Trophoblast cell (in vitro differentiated cells and primary cell): ENCODE results near the gene FOXL1.

Experiments
- DNase-seq, 2 donors: peaks; one replicate each; pipeline ENCODE4 v3.0.0-alpha.2; 2016
- H2AFZ ChIP-seq: 2 replicates; pipeline ENCODE4 v1.6.1; 2013; ENCODE audit warnings: low read length, moderate library complexity, mild to moderate bottlenecking; ENCODE audit not compliant: insufficient read depth, poor library complexity
- H2AK5ac ChIP-seq: 2 replicates; pipeline ENCODE4 v1.6.1; 2013; ENCODE audit warnings: mild to moderate bottlenecking, low read length
- H2BK120ac ChIP-seq: 2 replicates; pipeline ENCODE4 v1.6.1; 2013; ENCODE audit warnings: low read length, mild to moderate bottlenecking, moderate library complexity; ENCODE audit not compliant: insufficient read depth, poor library complexity
- H2BK12ac ChIP-seq: 2 replicates; pipeline ENCODE4 v1.6.1; 2013; ENCODE audit warnings: mild to moderate bottlenecking, low read length, moderate library complexity
- H2BK5ac ChIP-seq: 2 replicates; pipeline ENCODE4 v1.6.1; 2013; ENCODE audit warnings: low read length, low read depth, moderate library complexity, mild to moderate bottlenecking; ENCODE audit not compliant: poor library complexity
- H3K14ac ChIP-seq: 2 replicates; pipeline ENCODE4 v1.6.1; 2013; ENCODE audit warnings: mild to moderate bottlenecking, low read length
- H3K18ac ChIP-seq: 2 replicates; pipeline ENCODE4 v1.6.1; 2013; ENCODE audit warnings: mild to moderate bottlenecking, low read length
- H3K23ac ChIP-seq: 2 replicates; pipeline ENCODE4 v1.6.1; 2013; ENCODE audit warnings: low read length
- H3K27ac ChIP-seq: 2 replicates; pipeline ENCODE4 v1.5.1; 2013; ENCODE audit warnings: low read depth, mild to moderate bottlenecking, inconsistent platforms, low read length, moderate library complexity
- H3K27me3 ChIP-seq: 2 replicates; pipeline ENCODE4 v1.6.1; 2013; ENCODE audit warnings: inconsistent platforms, mild to moderate bottlenecking, low read length, moderate library complexity; ENCODE audit not compliant: insufficient read depth
- H3K36me3 ChIP-seq, 2 experiments: 1 replicate in 1 of 2; 2 replicates in 1 of 2; pipeline ENCODE4 v1.6.1; 2013; ENCODE audit warnings: low read length in 2 of 2, mild to moderate bottlenecking in 2 of 2, moderate library complexity in 1 of 2; ENCODE audit not compliant: insufficient read depth in 2 of 2, control insufficient read depth in 1 of 2
- H3K4ac ChIP-seq: 2 replicates; pipeline ENCODE4 v1.6.1; 2013; ENCODE audit warnings: low read depth, mild to moderate bottlenecking, low read length, moderate library complexity
- H3K4me1 ChIP-seq, 2 experiments: 1 replicate in 1 of 2; 2 replicates in 1 of 2; pipeline ENCODE4 v1.6.1; 2013; ENCODE audit warnings: low read length in 2 of 2, mild to moderate bottlenecking in 2 of 2, moderate library complexity in 1 of 2; ENCODE audit not compliant: insufficient read depth in 2 of 2, control insufficient read depth in 1 of 2
- H3K4me2 ChIP-seq: 2 replicates; pipeline ENCODE4 v1.6.1; 2013; ENCODE audit warnings: inconsistent platforms, mild to moderate bottlenecking, low read length, moderate library complexity
- H3K4me3 ChIP-seq: 2 replicates; pipeline ENCODE4 v1.5.1; 2013; ENCODE audit warnings: mild to moderate bottlenecking, low read depth, low read length, inconsistent platforms
- H3K79me1 ChIP-seq: one replicate; pipeline ENCODE4 v1.6.1; 2013; ENCODE audit warnings: low read length
- H3K79me2 ChIP-seq: 2 replicates; pipeline ENCODE4 v1.6.1; 2013; ENCODE audit warnings: low read length, mild to moderate bottlenecking; ENCODE audit not compliant: control insufficient read depth, insufficient read depth, poor library complexity
- H3K9ac ChIP-seq: 2 replicates; pipeline ENCODE4 v1.6.1; 2013; ENCODE audit warnings: mild to moderate bottlenecking, low read length
- H3K9me3 ChIP-seq: 2 replicates; pipeline ENCODE4 v1.6.1; 2013; ENCODE audit warnings: low read depth, mild to moderate bottlenecking, control low read depth, inconsistent platforms, low read length; ENCODE audit not compliant: insufficient read depth
- H4K12ac ChIP-seq: 2 replicates; pipeline ENCODE4 v1.6.1; 2013; ENCODE audit warnings: low read depth, mild to moderate bottlenecking, low read length, moderate library complexity
- H4K8ac ChIP-seq: 2 replicates; pipeline ENCODE4 v1.6.1; 2013; ENCODE audit warnings: low read depth, mild to moderate bottlenecking, low read length, moderate library complexity
- H4K91ac ChIP-seq: one replicate; pipeline ENCODE4 v1.6.1; 2013; ENCODE audit warnings: low read depth, mild to moderate bottlenecking, low read length, moderate library complexity
- WGBS: extraction: QIAGEN DNeasy Blood & Tissue Kit; methylation state at CpG from one replicate; pipeline ENCODE4 v1.1.7; 2013; ENCODE audit warnings: missing lambda C conversion rate; ENCODE audit not compliant: insufficient read length, insufficient coverage; ENCODE audit errors: extremely low coverage; 5-methylcytosine and 5-hydroxymethylcytosine counted together

FOXL1 gene

DNA sequence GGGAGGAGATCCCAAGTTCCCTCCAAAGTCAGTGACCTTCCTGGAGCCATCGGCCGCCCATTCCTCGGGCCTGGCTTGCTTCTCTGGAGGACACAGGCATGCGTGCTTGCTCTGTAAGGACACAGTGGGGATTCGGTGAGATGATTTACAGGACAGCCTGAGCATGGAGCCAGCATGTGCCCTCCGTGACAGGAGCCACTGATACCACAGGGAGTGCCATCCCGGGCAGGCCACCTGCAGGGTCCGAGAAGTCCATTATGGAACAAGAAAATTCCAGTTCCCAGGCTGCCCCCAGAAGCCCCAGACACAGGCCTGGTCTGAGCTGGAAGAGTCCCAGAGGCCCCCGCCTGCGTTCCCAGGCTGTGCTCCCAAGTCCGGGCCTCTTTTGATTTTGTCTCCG is 47.9 kb downstream of the FOXL1 start:
- no peak overlapping the region for H4K8ac ChIP-seq
- no peak overlapping the region for H4K12ac ChIP-seq
- H3K79me2 ChIP-seq: no peaks in the 10 kb centered on the region
- H3K18ac ChIP-seq: no peak overlapping the region
- no peak overlapping the region for H3K4me3 ChIP-seq
- H3K79me1 ChIP-seq: no peaks in the 10 kb centered on the region
- peaks cover 10% of the 10 kb centered on the region for H3K9me3 ChIP-seq
- H2BK12ac ChIP-seq: no peak overlapping the region
- WGBS: no CpG with 5 or more reads among the region's 12 CpGs
- no peaks in the 10 kb centered on the region for H3K27me3 ChIP-seq
- H4K91ac ChIP-seq: no peak overlapping the region
- no peaks in the 10 kb centered on the region for H3K36me3 ChIP-seq
- H2AK5ac ChIP-seq: no peak overlapping the region
- H3K4ac ChIP-seq: no peak overlapping the region
- no peak overlapping the region for H3K27ac ChIP-seq
- H3K14ac ChIP-seq: no peak overlapping the region
- H2AFZ ChIP-seq: no peak overlapping the region
- H3K23ac ChIP-seq: no peak overlapping the region
- H3K4me2 ChIP-seq: no peak overlapping the region
- no peak overlapping the region for H3K9ac ChIP-seq
- no peak for DNase-seq
- H2BK5ac ChIP-seq: no peak overlapping the region
- no peak overlapping the region for H2BK120ac ChIP-seq
- peaks cover 6 to 7% of the 10 kb centered on the region in 2 experiments for H3K4me1 ChIP-seq

DNA sequence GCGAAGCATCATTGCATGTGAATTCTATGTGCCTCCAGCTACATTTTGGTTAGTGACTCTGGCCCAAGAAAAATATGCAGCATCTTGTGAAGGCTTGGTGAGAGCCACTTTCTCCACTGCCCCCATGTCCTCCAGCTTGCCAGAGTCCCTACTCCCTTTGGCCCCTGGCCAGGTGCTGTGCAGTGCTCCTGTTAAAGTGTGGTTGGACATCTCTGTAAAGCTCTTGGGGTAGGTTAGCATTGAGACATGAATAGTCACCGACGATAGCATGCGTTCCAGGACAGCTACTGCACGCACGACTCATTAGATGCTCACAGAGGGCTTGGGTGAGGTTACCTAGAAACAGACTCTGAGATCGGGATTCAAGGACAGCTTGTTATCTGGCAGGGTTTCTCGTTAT is 48.6 kb downstream of the FOXL1 start:
- no peak overlapping the region for H2AK5ac ChIP-seq

DNA sequence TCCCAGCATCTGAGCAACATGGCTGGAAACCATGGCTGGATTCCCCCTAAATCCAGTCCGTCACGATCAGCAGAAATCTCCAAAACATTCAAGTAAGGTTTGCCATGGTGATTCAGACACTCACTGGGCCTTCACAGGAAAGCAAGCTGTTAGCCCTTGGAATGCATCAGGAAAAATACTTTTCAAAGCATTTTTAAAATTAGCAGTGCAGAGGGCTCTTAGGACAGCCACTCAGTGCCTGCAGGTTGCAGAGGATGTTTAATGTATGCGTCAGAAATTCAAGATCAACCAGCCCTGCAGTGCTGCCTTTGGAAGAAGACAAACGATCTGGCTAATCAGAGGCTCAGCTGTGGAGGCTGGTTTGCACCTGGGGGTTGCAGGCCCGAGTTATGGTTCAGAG is 50.3 kb downstream of the FOXL1 start:
- peak in 1 of 2 donors; percentile 63 for DNase-seq
- Histone ChIP-seq H3K23ac (no peak overlapping the region), H4K12ac (no peak overlapping the region), H3K18ac (no peak overlapping the region), H3K4me2 (no peak overlapping the region), H4K8ac (no peak overlapping the region), H3K9me3 (peaks cover 10% of the 10 kb centered on the region), H3K79me1 (no peaks in the 10 kb centered on the region), H3K14ac (no peak overlapping the region), H2BK12ac (no peak overlapping the region), H3K4ac (no peak overlapping the region), H2BK5ac (no peak overlapping the region), H4K91ac (no peak overlapping the region), H2BK120ac (no peak overlapping the region), H2AK5ac (no peak overlapping the region), H3K36me3 (no peaks in the 10 kb centered on the region), H3K4me3 (no peak overlapping the region), H2AFZ (no peak overlapping the region), H3K27ac (no peak overlapping the region), H3K27me3 (no peaks in the 10 kb centered on the region), H3K9ac (no peak overlapping the region), H3K4me1 (peaks cover 6 to 7% of the 10 kb centered on the region in 2 experiments), H3K79me2 (no peaks in the 10 kb centered on the region)
- no CpG with 5 or more reads among the region's 5 CpGs for WGBS

More for the DNA sequence above, 48.6 kb downstream of the FOXL1 start:
- H3K27ac ChIP-seq: no peak overlapping the region
- peaks cover 10% of the 10 kb centered on the region for H3K9me3 ChIP-seq
- no peak overlapping the region for H2AFZ ChIP-seq
- no peaks in the 10 kb centered on the region for H3K79me2 ChIP-seq
- no peak overlapping the region for H3K18ac ChIP-seq
- H3K23ac ChIP-seq: no peak overlapping the region
- H3K79me1 ChIP-seq: no peaks in the 10 kb centered on the region
- H3K4me2 ChIP-seq: no peak overlapping the region
- no peak overlapping the region for H4K12ac ChIP-seq
- H3K4me3 ChIP-seq: no peak overlapping the region
- H3K4me1 ChIP-seq: peaks cover 6 to 7% of the 10 kb centered on the region in 2 experiments
- H2BK120ac ChIP-seq: no peak overlapping the region
- H2BK5ac ChIP-seq: no peak overlapping the region
- no peak overlapping the region for H3K9ac ChIP-seq
- H4K91ac ChIP-seq: no peak overlapping the region
- no peak overlapping the region for H3K4ac ChIP-seq
- no peak overlapping the region for H4K8ac ChIP-seq
- H2BK12ac ChIP-seq: no peak overlapping the region
- H3K14ac ChIP-seq: no peak overlapping the region
- no peaks in the 10 kb centered on the region for H3K27me3 ChIP-seq
- no CpG with 5 or more reads among the region's 8 CpGs for WGBS
- H3K36me3 ChIP-seq: no peaks in the 10 kb centered on the region
- no peak for DNase-seq

DNA sequence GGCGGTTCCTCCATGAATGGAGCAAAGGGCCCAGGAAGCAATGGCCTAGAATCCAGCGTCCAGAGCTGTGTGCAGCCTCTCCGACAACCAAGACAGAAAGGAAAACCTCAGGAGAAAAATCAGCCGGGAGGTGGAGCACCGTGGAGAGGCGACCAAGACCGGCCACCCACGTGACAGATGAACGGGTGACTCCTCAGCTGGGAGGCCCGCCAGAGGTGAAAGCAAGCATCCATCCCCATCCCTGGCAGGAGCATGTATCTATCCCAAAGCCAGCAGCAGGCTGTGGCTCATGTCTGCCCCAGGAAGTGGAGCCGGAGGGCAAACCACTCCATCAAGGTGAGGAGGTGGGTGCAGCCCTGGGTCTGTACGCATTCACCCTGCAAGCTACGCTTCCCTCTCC is 52.1 kb downstream of the FOXL1 start:
- no peak overlapping the region for H4K8ac ChIP-seq
- no peak overlapping the region for H3K23ac ChIP-seq
- H3K79me2 ChIP-seq: no peaks in the 10 kb centered on the region
- peaks cover 2 to 3% of the 10 kb centered on the region in 2 experiments for H3K4me1 ChIP-seq
- H3K27ac ChIP-seq: no peak overlapping the region
- no peak overlapping the region for H2AFZ ChIP-seq
- H4K12ac ChIP-seq: no peak overlapping the region
- H2BK5ac ChIP-seq: no peak overlapping the region
- no peaks in the 10 kb centered on the region for H3K36me3 ChIP-seq
- no peak overlapping the region for H3K4ac ChIP-seq
- H2BK120ac ChIP-seq: no peak overlapping the region
- H2BK12ac ChIP-seq: peak overlapping the region; percentile 16
- H3K9me3 ChIP-seq: peaks cover 9% of the 10 kb centered on the region
- no peak overlapping the region for H3K14ac ChIP-seq
- no peak overlapping the region for H4K91ac ChIP-seq
- H2AK5ac ChIP-seq: peak overlapping the region; percentile 57
- no peak overlapping the region for H3K4me3 ChIP-seq
- H3K79me1 ChIP-seq: peaks cover 8% of the 10 kb centered on the region
- H3K27me3 ChIP-seq: no peaks in the 10 kb centered on the region
- no CpG with 5 or more reads among the region's 13 CpGs for WGBS
- no peak overlapping the region for H3K18ac ChIP-seq
- no peak overlapping the region for H3K4me2 ChIP-seq
- no peak for DNase-seq
- no peak overlapping the region for H3K9ac ChIP-seq
